GM12878 (cell line): ENCODE measurements around the gene TUBB1.
A peak's percentile ranks its signal among the peaks of the same experiment; 100 is the strongest.

Experiments used
- CHD1 ChIP-seq: IDR thresholded peaks from 2 replicates; pipeline ENCODE4 v1.6.1; 2012; ENCODE audit warnings: low read depth, low read length, improper control_type of control experiment
- EGR1 ChIP-seq, 2 experiments: IDR thresholded peaks; 1 replicate in 1 of 2; 2 replicates in 1 of 2; pipeline ENCODE4 v1.6.1; 2011 to 2012; ENCODE audit warnings: low read depth in 2 of 2, low read length in 2 of 2, borderline replicate concordance in 1 of 2, mild to moderate bottlenecking in 1 of 2, moderate library complexity in 1 of 2
- MTA2 ChIP-seq: fragments of 450-650 bp; IDR thresholded peaks from 2 replicates; pipeline ENCODE4 v1.6.1; 2016; ENCODE audit warnings: low read depth, mild to moderate bottlenecking, moderate library complexity
- MXI1 ChIP-seq: fragments of 150-350 bp; IDR thresholded peaks from 2 replicates; pipeline ENCODE4 v1.6.1; 2011; ENCODE audit warnings: low read depth, mild to moderate bottlenecking, inconsistent platforms, low read length, improper control_type of control experiment
- NR2C1 ChIP-seq: fragments of 450-650 bp; IDR thresholded peaks from 2 replicates; pipeline ENCODE4 v1.6.1; 2017; ENCODE audit warnings: antibody characterized with exemption, mild to moderate bottlenecking, moderate library complexity
- POLR2A ChIP-seq: IDR thresholded peaks from 2 replicates; pipeline ENCODE4 v1.6.1; 2011; ENCODE audit warnings: low read depth, mild to moderate bottlenecking, low read length
- RAD21 ChIP-seq: IDR thresholded peaks from 2 replicates; pipeline ENCODE4 v1.6.1; 2011; ENCODE audit warnings: mild to moderate bottlenecking, low read depth, low read length, moderate library complexity; ENCODE audit not compliant: insufficient read depth
- SMC3 ChIP-seq: IDR thresholded peaks from 2 replicates; pipeline ENCODE4 v1.6.1; 2011; ENCODE audit warnings: low read length, improper control_type of control experiment, borderline replicate concordance
- TAF1 ChIP-seq: IDR thresholded peaks from 2 replicates; pipeline ENCODE4 v1.6.1; 2011; ENCODE audit warnings: mild to moderate bottlenecking, low read depth, low read length, borderline replicate concordance
- TF ChIP-seq, protein P1 (sequence below), 3 experiments: IDR thresholded peaks in 2 of 3; conservative IDR thresholded peaks in 1 of 3; 2 replicates each; pipeline ENCODE4 v1.5.1; 2011; ENCODE audit warnings: low read depth in 3 of 3, low read length in 3 of 3, mild to moderate bottlenecking in 3 of 3, control low read depth in 2 of 3, moderate library complexity in 2 of 3, inconsistent platforms in 1 of 3, mixed read lengths in 1 of 3; ENCODE audit not compliant: control insufficient read depth in 2 of 3, insufficient read depth in 1 of 3; ENCODE audit errors: extremely low read depth in 1 of 3
- TF ChIP-seq, protein P2 (sequence below): IDR thresholded peaks from 2 replicates; pipeline ENCODE4 v1.6.1; 2012; ENCODE audit warnings: low read depth, low read length, improper control_type of control experiment
- TF ChIP-seq, protein P3 (sequence below): IDR thresholded peaks from 2 replicates; pipeline ENCODE4 v1.6.1; 2012; ENCODE audit warnings: mild to moderate bottlenecking, low read depth, low read length

DNA sequence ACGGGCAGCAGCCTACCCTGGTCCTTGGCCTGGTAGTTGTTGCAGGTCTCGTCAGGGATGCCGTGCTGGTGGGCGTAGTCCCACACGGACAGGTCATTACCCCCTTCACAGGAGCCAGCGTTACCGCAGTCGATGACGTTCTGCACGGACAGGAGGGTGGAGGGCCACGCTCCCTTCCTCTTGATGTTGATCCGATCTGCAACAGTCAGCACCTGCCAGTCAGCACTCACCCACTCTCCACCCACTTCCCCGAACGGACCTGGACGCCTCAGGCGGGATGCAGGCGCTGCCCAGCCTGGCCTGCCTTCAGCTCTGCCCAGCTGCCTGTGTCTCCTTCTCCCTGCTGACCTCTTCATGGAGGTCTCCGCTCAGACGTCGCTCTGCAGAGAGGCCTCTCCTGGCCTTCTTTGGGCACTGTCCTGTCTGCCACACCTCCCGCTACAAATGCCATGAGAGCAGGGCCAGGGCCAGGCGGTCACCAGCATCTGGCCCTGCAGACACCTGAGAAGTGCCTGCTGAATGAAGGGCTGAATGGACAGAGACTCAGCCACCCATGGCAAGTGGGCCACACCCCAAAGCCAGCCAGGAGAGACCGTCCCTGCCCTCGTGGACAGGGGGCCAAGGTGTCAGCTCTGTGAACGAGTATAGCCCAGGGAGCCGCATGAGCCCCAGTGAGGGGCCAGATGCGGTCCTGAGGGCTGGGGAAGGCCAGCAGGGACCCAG lies 17.6 kb upstream of the TUBB1 start:
- TF ChIP-seq, protein P1, sequence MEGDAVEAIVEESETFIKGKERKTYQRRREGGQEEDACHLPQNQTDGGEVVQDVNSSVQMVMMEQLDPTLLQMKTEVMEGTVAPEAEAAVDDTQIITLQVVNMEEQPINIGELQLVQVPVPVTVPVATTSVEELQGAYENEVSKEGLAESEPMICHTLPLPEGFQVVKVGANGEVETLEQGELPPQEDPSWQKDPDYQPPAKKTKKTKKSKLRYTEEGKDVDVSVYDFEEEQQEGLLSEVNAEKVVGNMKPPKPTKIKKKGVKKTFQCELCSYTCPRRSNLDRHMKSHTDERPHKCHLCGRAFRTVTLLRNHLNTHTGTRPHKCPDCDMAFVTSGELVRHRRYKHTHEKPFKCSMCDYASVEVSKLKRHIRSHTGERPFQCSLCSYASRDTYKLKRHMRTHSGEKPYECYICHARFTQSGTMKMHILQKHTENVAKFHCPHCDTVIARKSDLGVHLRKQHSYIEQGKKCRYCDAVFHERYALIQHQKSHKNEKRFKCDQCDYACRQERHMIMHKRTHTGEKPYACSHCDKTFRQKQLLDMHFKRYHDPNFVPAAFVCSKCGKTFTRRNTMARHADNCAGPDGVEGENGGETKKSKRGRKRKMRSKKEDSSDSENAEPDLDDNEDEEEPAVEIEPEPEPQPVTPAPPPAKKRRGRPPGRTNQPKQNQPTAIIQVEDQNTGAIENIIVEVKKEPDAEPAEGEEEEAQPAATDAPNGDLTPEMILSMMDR (IDR thresholded peaks at IDR 0.05 in 2 of 3, conservative IDR thresholded peaks at IDR 0.05 in 1 of 3; ENCODE audit: control insufficient read depth in 2 of 3, extremely low read depth in 1 of 3, insufficient read depth in 1 of 3, low read depth in 3 of 3, low read length in 3 of 3): no peak
- TF ChIP-seq NR2C1: no peak
- no peak for TF ChIP-seq MXI1
- peak; percentile 54 for TF ChIP-seq POLR2A
- TF ChIP-seq, protein P2, sequence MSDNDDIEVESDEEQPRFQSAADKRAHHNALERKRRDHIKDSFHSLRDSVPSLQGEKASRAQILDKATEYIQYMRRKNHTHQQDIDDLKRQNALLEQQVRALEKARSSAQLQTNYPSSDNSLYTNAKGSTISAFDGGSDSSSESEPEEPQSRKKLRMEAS: no peak
- no peak for TF ChIP-seq TAF1
- no peak for TF ChIP-seq MTA2
- TF ChIP-seq EGR1 (IDR thresholded peaks at IDR 0.05; ENCODE audit: borderline replicate concordance in 1 of 2, low read depth in 2 of 2, low read length in 2 of 2): no peak
- no peak for TF ChIP-seq CHD1
- TF ChIP-seq SMC3: no peak
- TF ChIP-seq, protein P3, sequence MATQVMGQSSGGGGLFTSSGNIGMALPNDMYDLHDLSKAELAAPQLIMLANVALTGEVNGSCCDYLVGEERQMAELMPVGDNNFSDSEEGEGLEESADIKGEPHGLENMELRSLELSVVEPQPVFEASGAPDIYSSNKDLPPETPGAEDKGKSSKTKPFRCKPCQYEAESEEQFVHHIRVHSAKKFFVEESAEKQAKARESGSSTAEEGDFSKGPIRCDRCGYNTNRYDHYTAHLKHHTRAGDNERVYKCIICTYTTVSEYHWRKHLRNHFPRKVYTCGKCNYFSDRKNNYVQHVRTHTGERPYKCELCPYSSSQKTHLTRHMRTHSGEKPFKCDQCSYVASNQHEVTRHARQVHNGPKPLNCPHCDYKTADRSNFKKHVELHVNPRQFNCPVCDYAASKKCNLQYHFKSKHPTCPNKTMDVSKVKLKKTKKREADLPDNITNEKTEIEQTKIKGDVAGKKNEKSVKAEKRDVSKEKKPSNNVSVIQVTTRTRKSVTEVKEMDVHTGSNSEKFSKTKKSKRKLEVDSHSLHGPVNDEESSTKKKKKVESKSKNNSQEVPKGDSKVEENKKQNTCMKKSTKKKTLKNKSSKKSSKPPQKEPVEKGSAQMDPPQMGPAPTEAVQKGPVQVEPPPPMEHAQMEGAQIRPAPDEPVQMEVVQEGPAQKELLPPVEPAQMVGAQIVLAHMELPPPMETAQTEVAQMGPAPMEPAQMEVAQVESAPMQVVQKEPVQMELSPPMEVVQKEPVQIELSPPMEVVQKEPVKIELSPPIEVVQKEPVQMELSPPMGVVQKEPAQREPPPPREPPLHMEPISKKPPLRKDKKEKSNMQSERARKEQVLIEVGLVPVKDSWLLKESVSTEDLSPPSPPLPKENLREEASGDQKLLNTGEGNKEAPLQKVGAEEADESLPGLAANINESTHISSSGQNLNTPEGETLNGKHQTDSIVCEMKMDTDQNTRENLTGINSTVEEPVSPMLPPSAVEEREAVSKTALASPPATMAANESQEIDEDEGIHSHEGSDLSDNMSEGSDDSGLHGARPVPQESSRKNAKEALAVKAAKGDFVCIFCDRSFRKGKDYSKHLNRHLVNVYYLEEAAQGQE: no peak
- TF ChIP-seq RAD21: no peak
